GM19452 (cell line): ENCODE results near the gene SCN7A.

ENCODE experiments used
- ATAC-seq: cut with Tn5 transposase; IDR thresholded peaks from one replicate; pipeline ENCODE4 v1.9.1; 2021; ENCODE audit not compliant: unreplicated experiment

The SCN7A gene

DNA sequence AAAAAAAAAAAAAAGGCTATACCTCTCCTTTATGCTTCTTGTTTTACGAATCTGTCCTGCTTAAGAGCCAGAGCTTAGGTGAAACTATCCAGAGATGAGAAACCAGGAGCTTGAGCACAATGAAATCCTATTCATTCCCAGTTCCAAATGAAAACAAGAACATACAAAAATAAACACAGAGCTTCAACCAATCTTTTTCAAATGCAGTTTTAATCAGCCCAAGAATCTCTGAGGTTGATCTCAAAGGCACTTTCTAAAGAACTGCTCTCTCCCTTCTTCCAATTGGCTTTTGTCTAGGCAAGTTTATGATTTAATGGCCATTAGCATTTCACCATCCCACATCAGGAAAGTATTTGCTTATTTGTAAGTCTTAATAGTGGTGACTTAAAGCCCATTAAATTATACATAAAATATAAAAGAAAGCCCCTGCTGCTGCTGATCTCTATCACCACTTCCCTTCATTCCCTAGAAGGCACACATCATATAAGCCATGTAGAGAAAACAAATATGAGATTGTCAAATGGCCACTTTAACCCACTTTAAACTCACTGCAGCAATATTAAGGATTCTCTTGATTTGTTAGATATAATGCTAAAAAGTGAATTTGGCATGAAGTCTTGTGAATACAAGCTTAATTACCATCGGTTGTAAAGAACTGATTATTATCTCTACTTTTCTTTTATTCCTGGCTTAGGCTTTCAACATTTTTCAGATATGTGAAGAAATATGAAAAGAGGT lies 89.0 kb downstream of the SCN7A start:
- no peak for ATAC-seq

DNA sequence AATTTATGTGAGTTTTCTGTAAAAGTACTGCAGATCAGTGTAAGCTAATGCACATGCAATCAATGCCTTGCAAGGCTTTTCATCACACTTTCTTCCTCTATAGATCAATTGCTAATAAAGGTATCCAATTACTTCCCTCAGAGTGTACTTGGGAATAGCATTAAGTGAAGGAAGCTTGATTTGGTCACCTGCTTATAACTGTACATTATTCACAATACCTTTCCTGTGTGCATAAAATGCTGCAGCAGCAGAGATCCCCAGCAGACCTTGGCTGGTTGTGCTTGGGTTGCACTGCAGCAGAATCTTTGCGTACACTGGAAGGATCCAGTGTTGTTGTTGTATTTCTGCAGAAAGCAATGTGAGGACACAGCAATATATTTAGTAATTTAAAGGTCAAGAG lies 99.8 kb downstream of the SCN7A start:
- ATAC-seq, result no peak

DNA sequence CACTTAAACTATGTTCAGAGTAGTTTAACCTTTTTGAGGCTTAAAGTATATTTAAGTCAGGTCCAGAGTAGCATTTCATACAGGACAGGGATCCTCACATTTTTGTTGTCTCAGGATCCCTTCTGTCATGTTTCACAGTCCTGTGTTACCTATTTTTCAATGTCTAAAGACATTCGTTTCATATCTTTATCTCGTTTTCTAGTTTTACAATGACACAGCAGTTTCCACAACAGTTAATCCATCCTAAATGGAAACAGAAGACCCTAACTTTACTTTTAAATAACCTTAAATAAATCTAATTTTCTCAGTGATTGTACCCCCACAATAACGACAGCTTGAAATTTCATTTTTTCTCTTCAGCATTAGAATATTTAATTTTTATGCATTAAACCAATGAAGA lies 101.0 kb downstream of the SCN7A start:
- no peak for ATAC-seq

DNA sequence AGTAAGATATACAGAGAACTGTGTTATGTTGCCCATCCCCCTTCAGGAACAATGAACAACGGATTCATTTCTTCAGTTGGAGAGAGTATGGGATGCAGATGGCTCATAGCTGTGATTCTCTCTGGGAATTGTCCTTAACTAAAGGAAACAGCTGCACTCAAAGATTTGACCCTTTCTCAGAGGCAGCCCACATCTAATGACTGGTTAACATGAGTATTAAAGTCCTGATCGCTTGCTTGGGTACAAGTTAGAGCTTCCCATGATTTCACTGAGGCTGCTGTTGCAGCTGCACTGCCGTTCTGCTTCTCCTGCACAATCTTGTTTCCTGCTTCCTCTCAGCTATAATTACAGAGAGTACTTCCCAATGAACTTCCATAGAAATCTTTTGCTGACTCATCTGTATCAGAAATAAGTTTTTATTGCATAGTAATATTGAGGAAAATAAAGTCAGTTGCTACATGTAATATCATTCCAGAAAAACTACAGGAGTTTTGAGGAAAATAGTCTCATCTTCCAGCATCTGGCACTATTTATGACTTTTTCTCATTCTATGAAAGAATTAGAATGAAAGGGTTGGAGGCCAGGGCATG lies 105.5 kb downstream of the SCN7A start:
- ATAC-seq, result no peak

DNA sequence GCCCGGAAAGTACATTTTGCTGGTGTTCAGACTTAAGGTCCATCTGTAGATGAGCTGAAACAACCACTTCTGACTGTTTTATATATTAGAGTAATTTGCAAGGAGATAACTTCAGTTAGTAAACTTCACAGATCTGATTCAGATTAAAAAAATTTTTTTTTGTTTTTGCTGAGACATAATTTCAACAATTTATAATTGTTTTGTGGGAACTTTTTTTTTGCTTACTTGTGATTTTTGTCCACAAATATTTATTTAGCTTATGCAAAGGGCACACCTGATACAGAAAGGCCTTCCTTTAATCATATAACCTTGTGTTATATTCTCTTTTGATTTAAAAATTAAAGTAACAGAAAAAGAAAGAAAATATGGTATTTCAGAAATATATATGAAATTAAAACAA lies 108.7 kb downstream of the SCN7A start:
- ATAC-seq, result no peak

DNA sequence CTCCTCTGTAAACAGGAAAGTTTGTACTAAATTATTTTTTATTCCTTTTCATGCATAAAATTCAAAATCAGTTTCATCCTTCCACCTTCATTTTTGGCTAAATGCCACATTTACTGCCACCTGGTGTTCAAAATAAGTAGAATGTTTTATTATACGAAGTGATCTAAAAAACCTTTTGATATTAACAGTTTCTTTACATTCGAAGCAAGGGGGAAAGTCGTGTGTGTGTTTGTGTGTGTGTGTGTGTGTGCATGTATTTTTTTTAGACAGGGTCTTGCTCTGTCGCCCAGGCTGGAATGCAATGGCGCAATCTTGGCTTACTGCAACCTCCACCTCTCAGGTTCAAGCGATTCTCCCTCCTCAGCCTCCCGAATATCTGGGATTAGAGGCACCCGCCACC lies 109.3 kb downstream of the SCN7A start:
- ATAC-seq, result no peak

DNA sequence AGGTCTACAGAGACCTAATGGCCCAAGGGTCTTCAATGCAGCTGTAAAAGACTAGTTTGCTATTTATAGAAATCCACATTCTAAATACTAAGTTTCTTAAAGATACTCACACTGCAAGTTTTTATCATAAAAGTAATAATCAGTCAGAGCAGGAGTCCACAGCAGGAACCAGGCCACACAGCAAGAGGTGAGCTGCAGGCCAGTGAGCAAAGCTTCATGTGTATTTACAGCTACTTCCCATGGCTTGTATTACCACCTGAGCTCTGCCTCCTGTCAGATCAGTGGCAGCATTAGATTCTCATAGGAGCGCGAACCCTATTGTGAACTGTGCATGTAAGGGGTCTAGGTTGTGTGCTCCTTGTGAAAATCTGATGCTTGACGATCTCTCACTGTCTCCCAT lies 111.6 kb downstream of the SCN7A start:
- ATAC-seq, result no peak

DNA sequence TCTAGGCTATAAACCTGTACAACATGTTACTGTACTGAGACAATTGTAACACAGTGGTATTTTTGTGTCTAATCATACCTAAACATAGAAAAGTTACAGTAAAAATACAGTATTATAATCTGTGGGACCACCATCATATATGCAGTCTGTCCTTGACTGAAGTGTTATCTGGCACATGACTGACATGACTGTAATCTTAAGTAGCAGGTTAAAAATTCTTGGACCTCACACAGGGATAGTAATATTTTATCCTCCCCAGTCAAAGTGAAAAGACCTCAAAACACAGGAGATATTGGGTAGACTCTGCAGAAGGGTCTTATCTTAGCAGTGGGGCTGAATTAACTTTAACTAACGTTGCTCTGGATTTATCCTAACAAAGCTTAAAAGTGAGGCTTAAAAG lies 113.4 kb downstream of the SCN7A start:
- ATAC-seq, result no peak

DNA sequence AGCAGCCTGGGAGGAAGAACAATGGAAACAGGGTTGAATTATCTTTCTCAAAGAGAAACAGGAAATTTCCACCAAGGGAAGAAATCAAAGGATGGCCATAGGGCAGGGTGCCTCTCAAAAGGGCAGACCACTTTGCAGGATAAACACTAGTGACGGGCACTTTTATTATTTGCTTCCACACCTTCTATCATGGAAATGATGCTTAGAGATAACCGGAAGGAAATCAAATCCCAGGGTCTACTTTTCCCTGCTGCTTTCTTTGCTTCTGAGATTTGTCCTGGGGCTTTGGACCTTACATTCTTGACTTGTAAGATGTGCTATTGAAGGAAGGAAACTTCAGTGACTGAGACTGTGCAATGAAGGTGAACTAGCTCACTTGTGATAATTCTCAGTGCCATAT lies 117.2 kb downstream of the SCN7A start:
- no peak for ATAC-seq

DNA sequence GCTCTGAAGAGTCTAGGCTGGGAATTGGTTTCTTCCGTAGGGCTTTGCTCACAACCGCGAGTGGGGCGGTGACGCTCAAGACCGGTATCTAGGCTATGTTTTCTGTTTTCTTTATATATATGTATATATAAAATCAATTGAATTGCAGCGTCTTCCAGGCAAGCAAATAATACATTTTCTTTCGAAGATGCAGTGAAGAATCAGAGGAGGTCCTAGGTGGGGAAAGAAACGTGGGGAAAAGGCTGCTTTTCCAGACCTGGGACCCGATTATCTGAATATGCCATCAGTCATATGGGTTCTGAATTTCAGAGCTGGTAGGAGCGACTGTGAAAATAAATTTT lies 117.6 kb downstream of the SCN7A start:
- ATAC-seq, result no peak

DNA sequence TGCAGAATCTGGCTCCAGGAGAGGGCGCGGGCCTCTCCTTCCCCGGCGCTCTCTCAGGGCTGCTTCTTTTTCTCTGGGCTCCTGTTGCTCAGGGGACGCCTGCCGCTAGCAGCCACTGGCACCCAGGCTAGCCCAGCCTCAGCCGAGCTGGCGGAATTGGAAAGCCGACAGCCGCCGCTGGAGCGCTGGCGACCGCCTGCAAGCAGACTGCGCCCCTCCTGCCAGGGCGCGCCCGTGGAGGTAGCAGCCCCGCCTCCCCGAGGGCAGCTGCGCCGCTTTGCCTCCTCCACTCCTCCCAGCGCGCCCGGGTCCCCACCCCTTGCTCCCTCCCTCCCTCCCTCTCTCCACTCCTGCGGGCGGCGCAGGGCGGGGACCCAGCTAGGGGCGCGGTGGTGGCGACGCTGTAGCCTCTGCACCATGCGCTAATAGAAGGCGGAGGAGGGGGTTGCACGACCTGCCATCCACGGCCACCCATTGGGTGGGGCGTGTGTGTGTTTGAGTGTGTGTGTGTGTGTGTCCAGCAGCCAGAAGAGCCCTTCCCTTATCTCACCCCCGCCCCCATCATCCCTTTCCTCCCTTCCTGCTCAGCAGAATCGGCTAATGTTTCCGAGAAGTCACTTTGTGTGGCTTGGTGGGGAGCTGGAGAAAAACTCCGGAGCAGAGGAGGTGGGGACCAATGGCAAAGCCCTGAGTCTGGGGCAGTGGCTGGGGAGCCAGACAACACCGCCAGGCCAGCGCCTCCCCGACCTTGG lies 118.1 kb downstream of the SCN7A start, which contains the start of gene SCN9A:
TSS of gene SCN9A (minus strand) at position 209 of the 752 bp plus-strand sequence. CDS start 64,188 bp downstream, outside the sequence.
- ATAC-seq, result peak; percentile 61

DNA sequence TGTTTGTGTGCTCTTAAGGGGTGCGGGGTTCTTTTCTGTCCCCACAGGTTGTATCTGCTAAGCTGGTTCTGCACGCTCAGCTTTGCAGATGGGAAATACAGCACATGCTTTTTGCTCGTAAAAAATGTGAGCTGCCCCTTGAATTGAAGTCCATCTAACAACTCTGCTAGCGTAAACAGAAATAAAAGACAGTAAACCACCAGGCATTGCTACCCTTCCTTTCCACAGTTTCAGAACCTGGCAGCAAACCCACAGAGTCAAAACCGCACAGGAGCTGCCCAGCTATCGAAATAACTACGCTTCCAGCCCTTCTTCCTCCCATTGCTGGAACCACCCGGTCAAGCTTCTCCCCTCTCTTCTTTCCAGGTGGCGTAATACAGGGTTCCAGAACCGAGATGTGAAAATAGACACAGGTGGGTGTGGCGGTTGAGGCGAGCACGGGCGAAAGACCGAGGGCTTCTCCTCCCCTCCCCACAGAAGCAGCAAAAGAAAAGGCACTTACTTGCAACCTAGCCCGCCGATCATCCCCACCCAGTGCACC lies 118.8 kb downstream of the SCN7A start:
- ATAC-seq, result peak; percentile 21

DNA sequence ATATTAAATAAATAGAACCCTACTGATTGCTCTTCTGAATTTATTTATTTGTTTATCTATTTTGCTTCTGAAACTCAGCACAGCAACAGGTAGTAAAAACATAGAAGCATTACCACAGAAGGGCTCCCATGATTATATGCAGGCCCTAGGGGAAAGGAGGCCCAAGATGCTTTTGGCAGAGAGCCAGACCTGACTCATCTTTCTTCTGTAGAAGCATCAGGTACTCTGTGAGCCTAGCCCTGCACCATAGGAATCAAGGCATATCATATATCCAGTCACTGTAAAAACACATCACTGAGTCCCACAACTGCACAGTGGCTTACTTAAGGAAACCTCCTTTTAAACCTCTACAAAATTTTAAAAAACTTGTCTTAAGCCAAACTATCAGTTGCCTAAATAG lies 120.1 kb downstream of the SCN7A start:
- no peak for ATAC-seq

DNA sequence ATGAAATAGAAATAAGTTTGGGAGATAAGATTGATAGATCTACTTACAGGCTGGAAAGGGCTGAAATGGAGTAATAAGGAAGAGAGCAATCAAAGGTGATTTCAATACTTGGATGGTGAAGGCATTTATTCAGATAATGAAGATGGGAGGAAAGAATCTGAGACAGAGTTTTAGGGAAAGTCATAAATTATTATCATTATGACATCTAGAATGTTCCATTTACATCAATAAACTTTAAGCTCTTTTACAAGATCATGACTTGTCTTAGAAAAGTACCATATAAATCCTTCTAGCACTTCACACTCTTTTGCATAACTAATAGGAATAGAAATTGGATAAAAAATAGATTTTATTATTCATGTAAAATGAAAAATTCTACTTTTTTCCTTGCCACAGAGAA lies 120.5 kb downstream of the SCN7A start:
- ATAC-seq, result no peak

DNA sequence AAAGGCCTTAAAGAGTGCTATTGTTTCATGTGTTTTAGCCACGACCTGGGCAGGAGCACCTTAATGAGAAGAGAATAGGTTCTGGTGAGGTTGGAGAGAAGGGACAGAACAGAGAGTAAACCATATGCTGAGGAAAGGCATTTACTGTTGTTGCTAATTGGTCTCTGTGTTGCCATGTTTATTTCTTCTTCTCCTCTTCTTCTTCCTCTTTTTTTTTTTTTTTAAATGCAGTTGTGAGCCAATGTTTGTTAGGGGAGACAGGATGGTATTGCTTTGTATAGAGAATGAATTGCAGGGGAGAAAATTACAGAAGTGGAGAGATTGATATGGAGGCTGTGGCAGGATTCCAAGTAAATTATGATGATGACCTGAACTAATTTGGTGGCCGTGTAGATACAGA lies 120.9 kb downstream of the SCN7A start:
- ATAC-seq, result no peak

DNA sequence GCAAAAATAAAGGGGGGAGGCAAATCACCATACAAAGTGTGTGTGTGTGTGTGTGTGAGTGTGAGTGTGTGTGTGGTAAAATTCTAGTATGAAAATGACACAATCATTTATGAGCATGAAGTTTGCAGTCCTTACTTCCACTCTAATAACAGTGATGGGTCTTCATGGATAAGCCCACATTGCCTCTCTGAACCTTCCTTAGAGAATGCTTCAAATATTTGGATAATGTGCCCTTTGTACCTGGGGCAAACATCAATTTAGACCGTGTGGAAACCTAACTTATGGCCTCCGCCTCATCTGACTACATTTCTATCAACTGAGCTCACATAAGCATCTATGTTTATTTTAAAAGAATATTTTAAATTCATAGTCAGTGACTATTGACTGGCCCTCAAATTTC lies 122.0 kb downstream of the SCN7A start:
- no peak for ATAC-seq

DNA sequence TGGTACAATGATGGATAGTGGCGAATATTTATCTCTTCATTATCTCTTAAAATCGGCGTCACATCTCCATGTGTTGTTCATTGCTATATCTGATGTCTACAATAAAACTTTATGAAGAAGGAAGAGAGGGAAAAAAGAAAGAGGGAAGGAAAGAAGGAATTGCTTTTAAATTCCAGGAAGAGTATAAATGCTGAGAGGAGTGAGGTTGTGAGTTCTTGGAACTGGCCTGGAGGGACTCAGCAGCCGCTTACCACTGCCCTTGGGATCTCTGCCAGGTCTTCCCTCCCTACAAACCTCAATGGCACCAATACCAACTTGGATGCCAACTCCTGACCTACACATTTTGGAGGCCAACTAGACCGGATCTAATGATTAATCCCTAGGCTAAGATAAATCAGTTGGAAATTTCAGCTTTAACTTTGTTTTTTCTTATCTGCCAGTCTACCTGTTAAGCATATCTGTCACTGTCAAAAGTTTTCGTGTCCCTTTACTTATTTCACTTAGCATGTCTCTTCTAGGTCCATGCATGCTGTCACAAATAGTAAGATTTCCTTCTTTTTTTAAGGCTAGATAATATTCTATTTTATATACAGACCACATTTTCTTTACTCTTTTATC lies 128.1 kb downstream of the SCN7A start:
- no peak for ATAC-seq

DNA sequence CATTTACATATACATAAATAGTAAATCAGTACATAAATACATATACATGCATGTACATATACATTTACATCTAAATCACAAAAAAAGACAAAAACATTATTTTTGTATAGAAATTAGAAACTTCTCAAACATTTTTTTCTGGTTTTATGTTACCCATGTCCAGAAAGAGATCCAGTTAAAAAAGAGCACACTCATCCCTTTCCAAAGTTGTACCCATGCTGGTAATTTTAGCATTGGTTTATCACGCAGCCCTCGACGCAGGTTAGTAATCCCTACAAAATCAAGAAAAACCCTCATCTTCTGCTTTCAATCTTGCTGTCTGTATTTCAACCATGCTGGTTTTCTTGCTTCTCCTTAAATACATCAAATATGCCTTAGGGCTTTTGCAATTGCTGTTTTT lies 128.8 kb downstream of the SCN7A start:
- no peak for ATAC-seq

DNA sequence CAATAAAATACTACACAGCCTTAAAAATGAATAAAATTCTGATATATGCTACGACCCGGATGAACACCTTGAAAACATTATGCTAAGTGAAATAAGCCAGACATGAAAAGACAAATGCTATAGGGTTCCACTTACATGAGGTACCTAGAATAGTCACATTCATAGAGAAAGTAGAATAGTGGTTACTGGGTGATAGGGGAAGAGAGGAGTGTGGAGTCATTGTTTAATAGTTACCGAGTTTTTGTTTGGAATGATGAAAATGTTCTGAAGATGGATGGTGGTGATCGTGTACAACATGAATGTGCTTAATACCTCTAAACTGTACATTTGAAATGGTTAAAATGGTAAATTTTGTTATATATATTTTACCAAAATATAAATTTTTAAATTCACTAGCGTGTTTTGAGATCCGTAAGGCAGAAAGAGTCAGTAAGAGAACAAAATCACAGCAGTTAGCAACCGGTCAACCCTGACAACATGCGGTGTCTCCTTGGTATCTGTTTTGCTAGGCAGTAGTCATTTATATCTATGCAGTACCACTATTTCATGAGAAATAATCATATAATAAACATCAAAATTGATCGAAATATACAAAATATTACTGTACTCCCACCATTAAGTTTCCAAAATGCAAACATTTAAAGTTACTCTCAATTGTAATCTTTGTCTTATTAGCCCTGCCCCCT lies 129.4 kb downstream of the SCN7A start:
- ATAC-seq, result no peak

DNA sequence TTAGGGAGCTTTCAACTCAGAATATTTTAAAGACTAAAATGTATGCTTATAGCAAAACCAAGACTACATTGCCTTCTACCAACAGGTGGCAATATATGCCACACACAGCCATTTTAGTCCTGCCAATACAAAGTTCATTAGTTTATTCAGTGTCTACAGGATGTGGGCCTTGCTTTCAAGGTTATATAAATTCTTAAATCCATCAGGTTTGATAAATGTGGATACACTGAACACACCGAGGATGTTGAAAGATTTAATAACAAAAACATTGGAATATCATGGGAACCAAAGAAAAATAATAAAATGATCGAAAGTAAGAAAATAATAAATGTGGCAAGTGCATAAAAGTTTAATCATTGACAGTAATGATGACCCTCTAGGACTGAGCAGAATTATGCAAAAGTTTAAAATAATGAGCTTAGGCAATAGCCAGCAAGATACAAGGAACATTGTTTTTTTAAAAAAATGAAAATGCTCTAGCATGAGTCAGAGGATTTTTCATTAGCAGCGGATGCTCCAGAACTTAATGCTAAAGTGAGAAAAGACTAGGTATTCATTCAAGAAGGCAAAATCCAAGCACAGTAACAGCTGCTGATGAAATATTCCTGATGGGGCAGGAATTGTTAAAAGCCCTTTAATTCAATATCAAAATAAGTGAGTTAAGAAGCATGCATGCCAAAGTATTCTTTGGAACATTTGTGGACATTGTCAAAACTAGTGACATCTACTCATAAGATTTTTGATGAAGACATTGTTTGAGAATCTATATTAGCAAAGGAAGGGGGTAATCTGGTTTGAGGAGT lies 132.5 kb downstream of the SCN7A start:
- no peak for ATAC-seq
